ENCODE data around the gene PIK3AP1. TPM values are rescaled to one million over a fixed set of nuclear protein-coding genes. Genes with fewer than 3 reads are reported as not detected.

Gene PIK3AP1
- polyA plus RNA-seq, 1 of the 3 experiments (the other 2 are of a cell fraction): 0.07 TPM

DNA sequence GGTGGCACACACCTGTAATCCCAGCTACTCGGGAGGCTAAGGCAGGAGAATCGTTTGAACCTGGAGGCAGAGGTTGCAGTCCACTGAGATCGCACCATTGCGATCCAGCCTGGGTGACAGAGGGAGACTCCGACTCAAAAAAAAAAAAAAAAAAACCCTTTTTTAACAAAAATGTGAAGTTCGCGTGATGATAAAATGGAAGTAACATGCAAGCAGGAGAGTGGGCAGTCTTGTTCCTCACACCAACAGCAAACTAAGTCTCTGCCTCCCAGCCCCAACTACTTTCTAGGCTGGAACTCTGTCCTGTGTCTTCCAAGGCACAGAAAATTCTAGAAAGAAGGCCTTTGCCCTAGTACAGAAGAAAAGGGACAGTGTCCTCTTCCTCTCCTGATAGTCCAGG is 11.3 kb downstream of the PIK3AP1 start:
- WGBS (ENCODE audit: low lambda C conversion rate): 87% methylated on average over 7 of the region's 7 CpGs
- Histone ChIP-seq H3K36me3 (replicated peaks in 1 of 2; ENCODE audit: control insufficient read depth in 1 of 2, insufficient read depth in 2 of 2, low read length in 1 of 2) (no peaks in the 10 kb centered on the region), H3K4me3 (ENCODE audit: low read depth in 2 of 2, low read length in 1 of 2) (no peak overlapping the region), H3K4me1 (ENCODE audit: control insufficient read depth in 1 of 2, insufficient read depth in 2 of 2, low read depth in 1 of 2, low read length in 1 of 2) (no peaks in the 10 kb centered on the region), H3K4me2 (no peak overlapping the region), H3K79me2 (ENCODE audit: insufficient read depth) (no peaks in the 10 kb centered on the region), H3K9ac (no peak overlapping the region), H3K27me3 (ENCODE audit: insufficient read depth) (no peaks in the 10 kb centered on the region), H3K9me2 (no peaks in the 10 kb centered on the region), H3K27ac (ENCODE audit: low read depth in 2 of 2, low read length in 1 of 2) (no peak overlapping the region), H3K9me3 (no peaks in the 10 kb centered on the region), H4K20me1 (ENCODE audit: insufficient read depth) (no peaks in the 10 kb centered on the region), H2AFZ (ENCODE audit: low read depth) (no peak overlapping the region), H3F3A (replicated peaks; ENCODE audit: insufficient read depth) (peaks cover 3% of the 10 kb centered on the region)
- no peak for DNase-seq
- ChIA-PET CTCF (no interaction called here), POLR2A (no interaction called here)
- TF ChIP-seq GABPA (IDR thresholded peaks at IDR 0.05; ENCODE audit: low read depth) (no peak), RCOR1 (IDR thresholded peaks at IDR 0.05; ENCODE audit: low read length) (no peak), FOSL2 (IDR thresholded peaks at IDR 0.05; ENCODE audit: borderline replicate concordance, low read depth) (no peak), POLR2AphosphoS5 (IDR thresholded peaks at IDR 0.05; ENCODE audit: low read depth, low read length) (no peak), NRF1 (IDR thresholded peaks at IDR 0.05; ENCODE audit: low read depth, low read length) (no peak), SMC3 (IDR thresholded peaks at IDR 0.05; ENCODE audit: low read depth, low read length) (no peak), TAF1 (IDR thresholded peaks at IDR 0.05; ENCODE audit: borderline replicate concordance, low read depth, low read length) (no peak), TCF12 (IDR thresholded peaks at IDR 0.05) (no peak), NFIC (IDR thresholded peaks at IDR 0.05; ENCODE audit: borderline replicate concordance) (no peak)
- TF ChIP-seq, protein P1, sequence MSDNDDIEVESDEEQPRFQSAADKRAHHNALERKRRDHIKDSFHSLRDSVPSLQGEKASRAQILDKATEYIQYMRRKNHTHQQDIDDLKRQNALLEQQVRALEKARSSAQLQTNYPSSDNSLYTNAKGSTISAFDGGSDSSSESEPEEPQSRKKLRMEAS (IDR thresholded peaks at IDR 0.05; ENCODE audit: low read depth): no peak
- TF ChIP-seq, protein P2, sequence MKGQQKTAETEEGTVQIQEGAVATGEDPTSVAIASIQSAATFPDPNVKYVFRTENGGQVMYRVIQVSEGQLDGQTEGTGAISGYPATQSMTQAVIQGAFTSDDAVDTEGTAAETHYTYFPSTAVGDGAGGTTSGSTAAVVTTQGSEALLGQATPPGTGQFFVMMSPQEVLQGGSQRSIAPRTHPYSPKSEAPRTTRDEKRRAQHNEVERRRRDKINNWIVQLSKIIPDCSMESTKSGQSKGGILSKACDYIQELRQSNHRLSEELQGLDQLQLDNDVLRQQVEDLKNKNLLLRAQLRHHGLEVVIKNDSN (IDR thresholded peaks at IDR 0.05; ENCODE audit: borderline replicate concordance, low read depth): no peak

- H3K9me3 ChIP-seq: no peaks in the 10 kb centered on the region
- no peaks in the 10 kb centered on the region for H3K9me2 ChIP-seq
- CTCF ChIA-PET: no interaction called here
- no peaks in the 10 kb centered on the region for H3K36me3 ChIP-seq (replicated peaks in 1 of 2; ENCODE audit: control insufficient read depth in 1 of 2, insufficient read depth in 2 of 2, low read length in 1 of 2)
- H2AFZ ChIP-seq (ENCODE audit: low read depth): no peak overlapping the region
- no peaks in the 10 kb centered on the region for H3K79me2 ChIP-seq (ENCODE audit: insufficient read depth)
- H4K20me1 ChIP-seq (ENCODE audit: insufficient read depth): no peaks in the 10 kb centered on the region
- no peaks in the 10 kb centered on the region for H3K4me1 ChIP-seq (ENCODE audit: control insufficient read depth in 1 of 2, insufficient read depth in 2 of 2, low read depth in 1 of 2, low read length in 1 of 2)
- no peak overlapping the region for H3K4me2 ChIP-seq
- H3K9ac ChIP-seq: no peak overlapping the region
- H3F3A ChIP-seq (replicated peaks; ENCODE audit: insufficient read depth): peaks cover 3% of the 10 kb centered on the region
- no peak overlapping the region for H3K4me3 ChIP-seq (ENCODE audit: low read depth in 2 of 2, low read length in 1 of 2)
- POLR2A ChIA-PET: no interaction called here
- 67% methylated on average over 7 of the region's 7 CpGs for WGBS (ENCODE audit: low lambda C conversion rate)
- H3K27me3 ChIP-seq (ENCODE audit: insufficient read depth): no peaks in the 10 kb centered on the region
- TF ChIP-seq, protein P1 (IDR thresholded peaks at IDR 0.05; ENCODE audit: low read depth): no peak
- TF ChIP-seq RXRA (IDR thresholded peaks at IDR 0.05; ENCODE audit: borderline replicate concordance, low read depth) (no peak), RAD21 (IDR thresholded peaks at IDR 0.05; ENCODE audit: low read length) (no peak), ELF1 (IDR thresholded peaks at IDR 0.05) (no peak), RFX5 (IDR thresholded peaks at IDR 0.05; ENCODE audit: low read length) (no peak), FOSL2 (IDR thresholded peaks at IDR 0.05; ENCODE audit: borderline replicate concordance, low read depth) (no peak), GATA2 (CRISPR knock-in tag; IDR thresholded peaks at IDR 0.05) (no peak)
- TF ChIP-seq, protein P3, sequence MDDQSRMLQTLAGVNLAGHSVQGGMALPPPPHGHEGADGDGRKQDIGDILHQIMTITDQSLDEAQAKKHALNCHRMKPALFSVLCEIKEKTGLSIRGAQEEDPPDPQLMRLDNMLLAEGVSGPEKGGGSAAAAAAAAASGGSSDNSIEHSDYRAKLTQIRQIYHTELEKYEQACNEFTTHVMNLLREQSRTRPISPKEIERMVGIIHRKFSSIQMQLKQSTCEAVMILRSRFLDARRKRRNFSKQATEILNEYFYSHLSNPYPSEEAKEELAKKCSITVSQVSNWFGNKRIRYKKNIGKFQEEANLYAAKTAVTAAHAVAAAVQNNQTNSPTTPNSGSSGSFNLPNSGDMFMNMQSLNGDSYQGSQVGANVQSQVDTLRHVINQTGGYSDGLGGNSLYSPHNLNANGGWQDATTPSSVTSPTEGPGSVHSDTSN (IDR thresholded peaks at IDR 0.05): no peak
- H3K27ac ChIP-seq (ENCODE audit: low read depth in 2 of 2, low read length in 1 of 2): no peak overlapping the region
- DNase-seq: no peak
These were observed 11.9 kb downstream of the PIK3AP1 start for GRCh38 chr10:96708456-96708855.
